Endodermal cell (in vitro differentiated cells): Measurements from ENCODE around the gene GRIP2. TPM values are rescaled to one million over a fixed set of nuclear protein-coding genes. Genes with fewer than 3 reads are reported as not detected.

ENCODE experiments used
- DNase-seq: peaks from one replicate; pipeline ENCODE4 v3.0.0-alpha.2; 2017
- H3K27ac ChIP-seq: 2 replicates; pipeline ENCODE4 v1.5.1; 2013; ENCODE audit warnings: mild to moderate bottlenecking, low read depth, low read length, moderate library complexity
- H3K27me3 ChIP-seq: 2 replicates; pipeline ENCODE4 v1.6.1; 2013; ENCODE audit warnings: mild to moderate bottlenecking, low read length, moderate library complexity; ENCODE audit not compliant: insufficient read depth, control insufficient read depth, poor library complexity, severe bottlenecking
- H3K36me3 ChIP-seq: 2 replicates; pipeline ENCODE4 v1.7.0; 2013; ENCODE audit warnings: mild to moderate bottlenecking, low read length, moderate library complexity; ENCODE audit not compliant: control insufficient read depth, insufficient read depth
- H3K4me1 ChIP-seq: one replicate; pipeline ENCODE4 v1.7.0; 2013; ENCODE audit warnings: low read length; ENCODE audit not compliant: control insufficient read depth, insufficient read depth
- H3K4me3 ChIP-seq: 2 replicates; pipeline ENCODE4 v1.5.1; 2013; ENCODE audit warnings: mild to moderate bottlenecking, low read length, moderate library complexity
- H3K9ac ChIP-seq: 2 replicates; pipeline ENCODE4 v1.6.1; 2013; ENCODE audit warnings: mild to moderate bottlenecking, low read length, moderate library complexity; ENCODE audit not compliant: poor library complexity, severe bottlenecking; ENCODE audit errors: extremely low read depth
- H3K9me3 ChIP-seq: 2 replicates; pipeline ENCODE4 v1.6.1; 2013; ENCODE audit warnings: mild to moderate bottlenecking, low read length, moderate library complexity; ENCODE audit not compliant: control insufficient read depth
- H3K27ac Mint-ChIP-seq: 2 replicates; pipeline ENCODE4 v1.8.0; 2020; ENCODE audit warnings: mixed read lengths
- H3K27me3 Mint-ChIP-seq: 2 replicates; pipeline ENCODE4 v1.8.0; 2021; ENCODE audit warnings: mild to moderate bottlenecking, mixed read lengths; ENCODE audit not compliant: insufficient read depth
- H3K36me3 Mint-ChIP-seq: 2 replicates; pipeline ENCODE4 v1.8.0; 2020; ENCODE audit warnings: low read depth, mixed read lengths
- H3K4me1 Mint-ChIP-seq: 2 replicates; pipeline ENCODE4 v1.8.0; 2020; ENCODE audit warnings: mixed read lengths
- H3K4me3 Mint-ChIP-seq: 2 replicates; pipeline ENCODE4 v1.8.0; 2020; ENCODE audit warnings: mild to moderate bottlenecking, moderate library complexity, mixed read lengths
- H3K9me3 Mint-ChIP-seq: 2 replicates; pipeline ENCODE4 v1.8.0; 2020; ENCODE audit warnings: mild to moderate bottlenecking, mixed read lengths
- WGBS, 2 experiments: methylation state at CpG; one replicate each; pipeline versions ENCODE4 v1.1.5 to v1.1.7; 2013; ENCODE audit warnings: missing lambda C conversion rate in 2 of 2, mixed read lengths in 1 of 2; ENCODE audit not compliant: insufficient coverage in 1 of 2, insufficient read length in 1 of 2; 5-methylcytosine and 5-hydroxymethylcytosine counted together
- total RNA-seq, 2 donors: library from RNA; stranded (reverse); fragmentation: NEBNext Ultra II Directional in 1 of 2; extraction: Animal tissue kit (Norgen Biotek cat#: 25700) in 1 of 2; gene quantifications; 2 replicates in 1 of 2; 3 replicates in 1 of 2; pipeline ENCODE4 v1.2.1, GENCODE V29; 2021
- TF ChIP-seq, protein P1 (sequence below): fragments of 200-600 bp; sonication (generic); conservative IDR thresholded peaks from 2 replicates; pipeline ENCODE4 v1.5.0; 2021; ENCODE audit warnings: antibody characterized with exemption, mild to moderate bottlenecking

GRIP2 gene
- total RNA-seq, 2 donors from 2014 or later: 2.0 to 2.2 TPM

DNA sequence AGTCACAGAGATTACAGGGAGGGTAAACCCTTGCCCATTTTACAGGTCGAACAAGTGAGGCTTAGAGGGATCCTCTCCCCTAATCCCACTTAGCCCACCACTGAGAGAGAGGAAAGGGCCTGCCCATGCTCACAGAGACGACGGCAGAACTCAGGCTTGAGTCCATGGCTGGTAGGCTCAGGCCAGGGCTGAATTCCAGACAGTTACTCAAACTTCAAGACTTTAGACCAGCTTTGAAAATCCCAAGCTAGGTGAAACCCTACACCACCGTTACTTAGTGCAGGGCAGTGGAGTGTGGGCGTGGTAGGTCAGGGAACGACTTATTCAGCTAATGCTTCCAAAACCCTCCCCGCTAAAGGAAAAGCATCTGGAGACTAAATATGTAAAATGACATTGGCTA, 16.4 kb downstream of the GRIP2 start:
- H3K27ac Mint-ChIP-seq: no peak overlapping the region
- no peaks in the 10 kb centered on the region for H3K9me3 Mint-ChIP-seq
- no peaks in the 10 kb centered on the region for H3K27me3 Mint-ChIP-seq
- Histone ChIP-seq H3K4me1 (peaks cover 4% of the 10 kb centered on the region), H3K4me3 (no peak overlapping the region), H3K27ac (no peak overlapping the region), H3K27me3 (no peaks in the 10 kb centered on the region), H3K36me3 (no peaks in the 10 kb centered on the region), H3K9ac (no peak overlapping the region), H3K9me3 (no peaks in the 10 kb centered on the region)
- no peak overlapping the region for H3K4me3 Mint-ChIP-seq
- WGBS, 2 experiments: 63 to 81% methylated on average over 3 to 7 of the region's 7 CpGs
- no peaks in the 10 kb centered on the region for H3K36me3 Mint-ChIP-seq
- peak; percentile 33 for DNase-seq
- TF ChIP-seq, protein P1, sequence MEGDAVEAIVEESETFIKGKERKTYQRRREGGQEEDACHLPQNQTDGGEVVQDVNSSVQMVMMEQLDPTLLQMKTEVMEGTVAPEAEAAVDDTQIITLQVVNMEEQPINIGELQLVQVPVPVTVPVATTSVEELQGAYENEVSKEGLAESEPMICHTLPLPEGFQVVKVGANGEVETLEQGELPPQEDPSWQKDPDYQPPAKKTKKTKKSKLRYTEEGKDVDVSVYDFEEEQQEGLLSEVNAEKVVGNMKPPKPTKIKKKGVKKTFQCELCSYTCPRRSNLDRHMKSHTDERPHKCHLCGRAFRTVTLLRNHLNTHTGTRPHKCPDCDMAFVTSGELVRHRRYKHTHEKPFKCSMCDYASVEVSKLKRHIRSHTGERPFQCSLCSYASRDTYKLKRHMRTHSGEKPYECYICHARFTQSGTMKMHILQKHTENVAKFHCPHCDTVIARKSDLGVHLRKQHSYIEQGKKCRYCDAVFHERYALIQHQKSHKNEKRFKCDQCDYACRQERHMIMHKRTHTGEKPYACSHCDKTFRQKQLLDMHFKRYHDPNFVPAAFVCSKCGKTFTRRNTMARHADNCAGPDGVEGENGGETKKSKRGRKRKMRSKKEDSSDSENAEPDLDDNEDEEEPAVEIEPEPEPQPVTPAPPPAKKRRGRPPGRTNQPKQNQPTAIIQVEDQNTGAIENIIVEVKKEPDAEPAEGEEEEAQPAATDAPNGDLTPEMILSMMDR: no peak
- no peaks in the 10 kb centered on the region for H3K4me1 Mint-ChIP-seq

DNA sequence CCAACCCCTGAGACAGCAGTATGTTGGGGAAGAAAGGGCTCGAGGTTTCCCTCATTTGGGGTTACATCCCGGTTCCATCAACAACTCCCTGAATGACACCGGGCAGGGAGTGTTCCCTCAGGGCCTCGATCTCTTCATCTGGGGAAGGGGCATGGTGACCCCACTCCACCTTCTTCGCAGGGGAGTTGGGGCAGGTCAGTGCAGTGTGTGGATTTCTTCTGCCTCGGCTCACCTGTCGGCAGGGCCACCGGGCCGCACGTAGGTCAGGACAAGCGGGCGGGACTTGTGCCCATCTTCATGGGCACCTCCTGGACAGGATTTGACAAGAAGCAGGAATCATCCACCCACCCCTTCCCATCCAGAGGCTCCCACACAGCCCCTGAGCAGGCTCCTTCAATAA, 17.4 kb downstream of the GRIP2 start:
- Histone ChIP-seq H3K27ac (no peak overlapping the region), H3K4me1 (peaks cover 4% of the 10 kb centered on the region), H3K27me3 (no peaks in the 10 kb centered on the region), H3K4me3 (no peak overlapping the region), H3K9ac (no peak overlapping the region), H3K9me3 (no peaks in the 10 kb centered on the region), H3K36me3 (no peaks in the 10 kb centered on the region)
- no peaks in the 10 kb centered on the region for H3K27me3 Mint-ChIP-seq
- no peaks in the 10 kb centered on the region for H3K4me1 Mint-ChIP-seq
- TF ChIP-seq, protein P1: no peak
- no peaks in the 10 kb centered on the region for H3K9me3 Mint-ChIP-seq
- H3K4me3 Mint-ChIP-seq: no peak overlapping the region
- peak; percentile 41 for DNase-seq
- H3K27ac Mint-ChIP-seq: no peak overlapping the region
- no peaks in the 10 kb centered on the region for H3K36me3 Mint-ChIP-seq
- 92 to 96% methylated on average over 4 to 12 of the region's 12 CpGs for WGBS, 2 experiments

DNA sequence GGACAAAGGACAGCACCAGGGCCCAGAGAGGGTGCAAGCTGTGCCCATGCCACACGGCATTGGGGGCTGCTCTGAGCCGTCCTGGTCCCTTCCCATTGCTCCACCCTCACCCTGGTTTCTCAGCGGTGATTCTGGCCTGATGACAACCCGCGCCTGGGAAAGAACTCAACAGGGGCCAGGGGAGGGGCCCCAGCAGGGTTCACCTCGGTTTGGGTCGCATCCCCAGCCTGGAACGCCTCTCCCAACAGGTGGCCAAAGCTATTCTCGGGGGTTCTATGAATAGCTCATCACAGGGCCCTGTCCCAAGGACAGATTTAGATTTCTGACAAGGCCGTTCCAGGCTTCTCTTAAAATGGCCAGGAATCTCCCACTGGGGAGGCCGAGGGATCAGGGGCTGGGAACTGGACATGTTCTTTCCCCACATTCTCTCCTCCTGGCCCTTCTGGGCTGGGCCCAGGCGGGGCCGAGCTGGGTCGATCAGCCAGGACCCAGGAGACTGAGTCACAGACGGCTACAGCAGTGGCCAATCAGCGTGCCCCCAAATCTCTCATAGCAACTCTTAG, 17.9 kb downstream of the GRIP2 start:
- H3K9me3 Mint-ChIP-seq: no peaks in the 10 kb centered on the region
- H3K27ac Mint-ChIP-seq: no peak overlapping the region
- Histone ChIP-seq H3K36me3 (no peaks in the 10 kb centered on the region), H3K9me3 (no peaks in the 10 kb centered on the region), H3K4me1 (peaks cover 4% of the 10 kb centered on the region), H3K9ac (no peak overlapping the region), H3K27me3 (no peaks in the 10 kb centered on the region), H3K27ac (no peak overlapping the region), H3K4me3 (no peak overlapping the region)
- H3K27me3 Mint-ChIP-seq: no peaks in the 10 kb centered on the region
- H3K36me3 Mint-ChIP-seq: no peaks in the 10 kb centered on the region
- TF ChIP-seq, protein P1: no peak
- no peak overlapping the region for H3K4me3 Mint-ChIP-seq
- DNase-seq: peak; percentile 35
- H3K4me1 Mint-ChIP-seq: no peaks in the 10 kb centered on the region
- 79 to 85% methylated on average over 11 to 16 of the region's 16 CpGs for WGBS, 2 experiments
